Muscle of leg (tissue), 11 donors: ENCODE results near the gene CDH20. TPM values are rescaled to one million over a fixed set of nuclear protein-coding genes. Genes with fewer than 3 reads are reported as not detected.

Experiments used
- DNase-seq: peaks from one replicate; pipeline ENCODE4 v3.0.0; 2013
- H3K27ac ChIP-seq: one replicate; pipeline ENCODE4 v1.5.1; 2013; ENCODE audit warnings: mild to moderate bottlenecking, low read length, control low read depth
- H3K27me3 ChIP-seq: one replicate; pipeline ENCODE4 v1.6.1; 2013; ENCODE audit warnings: low read length; ENCODE audit not compliant: control insufficient read depth, insufficient read depth
- H3K36me3 ChIP-seq: one replicate; pipeline ENCODE4 v1.6.1; 2013; ENCODE audit warnings: low read length; ENCODE audit not compliant: control insufficient read depth, insufficient read depth
- H3K4me1 ChIP-seq: one replicate; pipeline ENCODE4 v1.6.1; 2013; ENCODE audit warnings: low read length; ENCODE audit not compliant: control insufficient read depth, insufficient read depth
- H3K4me3 ChIP-seq: one replicate; pipeline ENCODE4 v1.5.1; 2013; ENCODE audit warnings: low read length, control low read depth
- H3K9me3 ChIP-seq: replicated peaks from 2 replicates; pipeline ENCODE4 v1.6.1; 2013; ENCODE audit warnings: low read depth, low read length; ENCODE audit not compliant: control insufficient read depth
- WGBS: methylation state at CpG from one replicate; pipeline ENCODE4 v1.1.5; 2013; ENCODE audit warnings: missing lambda C conversion rate; ENCODE audit not compliant: insufficient coverage; 5-methylcytosine and 5-hydroxymethylcytosine counted together
- polyA plus RNA-seq, 8 donors: library from polyadenylated mRNA; unstranded; fragments of 120-200 nt; gene quantifications; one replicate each; pipeline versions ENCODE4 v1.2.1 to v1.2.3, GENCODE V29; 2013; ENCODE audit warnings: inconsistent platforms in 1 of 8, low replicate concordance in 1 of 8; ENCODE audit not compliant: insufficient read length in 8 of 8, insufficient read depth in 1 of 8
- total RNA-seq: library from RNA; stranded (reverse); fragments of 120-200 nt; gene quantifications from one replicate; pipeline ENCODE4 v1.2.4, GENCODE V29; 2013

Gene CDH20
- total and polyA plus RNA-seq, 9 donors: 0.44 to 1.7 (median 1.1) TPM

GRCh38 chr18:61414086-61414485 is 80.9 kb downstream of the CDH20 start:
- no peak for DNase-seq
- Histone ChIP-seq H3K4me1 (no peaks in the 10 kb centered on the region), H3K36me3 (no peaks in the 10 kb centered on the region), H3K9me3 (no peaks in the 10 kb centered on the region), H3K4me3 (no peak overlapping the region), H3K27ac (no peak overlapping the region), H3K27me3 (no peaks in the 10 kb centered on the region)
- WGBS: no CpG with 5 or more reads among the region's 4 CpGs

GRCh38 chr18:61419763-61420162 is 86.5 kb downstream of the CDH20 start:
- no CpG with 5 or more reads among the region's 1 CpG for WGBS
- Histone ChIP-seq H3K36me3 (no peaks in the 10 kb centered on the region), H3K9me3 (no peaks in the 10 kb centered on the region), H3K4me3 (no peak overlapping the region), H3K27ac (no peak overlapping the region), H3K4me1 (no peaks in the 10 kb centered on the region), H3K27me3 (no peaks in the 10 kb centered on the region)
- no peak for DNase-seq

- no peak for DNase-seq
- Histone ChIP-seq H3K36me3 (no peaks in the 10 kb centered on the region), H3K27ac (no peak overlapping the region), H3K4me3 (no peak overlapping the region), H3K9me3 (no peaks in the 10 kb centered on the region), H3K27me3 (no peaks in the 10 kb centered on the region), H3K4me1 (no peaks in the 10 kb centered on the region)
- 100% methylated on average over 2 of the region's 7 CpGs for WGBS
Observed at GRCh38 chr18:61420218-61420885, 87.1 kb downstream of the CDH20 start.

GRCh38 chr18:61426492-61427053 is 93.3 kb downstream of the CDH20 start:
- 57% methylated on average over 6 of the region's 6 CpGs for WGBS
- DNase-seq: peak; percentile 25

GRCh38 chr18:61428266-61428665 is 95.0 kb downstream of the CDH20 start:
- Histone ChIP-seq H3K36me3 (no peaks in the 10 kb centered on the region), H3K27me3 (no peaks in the 10 kb centered on the region), H3K9me3 (no peaks in the 10 kb centered on the region), H3K4me3 (no peak overlapping the region), H3K27ac (no peak overlapping the region), H3K4me1 (no peaks in the 10 kb centered on the region)
- no peak for DNase-seq
- WGBS: 50% methylated on average over 1 of the region's 4 CpGs

More at GRCh38 chr18:61426492-61427053, 93.3 kb downstream of the CDH20 start:
- no peak overlapping the region for H3K4me3 ChIP-seq
- no peaks in the 10 kb centered on the region for H3K36me3 ChIP-seq
- no peaks in the 10 kb centered on the region for H3K9me3 ChIP-seq
- H3K27ac ChIP-seq: no peak overlapping the region
- no peaks in the 10 kb centered on the region for H3K4me1 ChIP-seq
- H3K27me3 ChIP-seq: no peaks in the 10 kb centered on the region

- no peaks in the 10 kb centered on the region for H3K27me3 ChIP-seq
- no peak overlapping the region for H3K27ac ChIP-seq
- no peaks in the 10 kb centered on the region for H3K4me1 ChIP-seq
- peaks cover 2% of the 10 kb centered on the region for H3K9me3 ChIP-seq
- WGBS: no CpG with 5 or more reads among the region's 1 CpG
- no peaks in the 10 kb centered on the region for H3K36me3 ChIP-seq
- no peak overlapping the region for H3K4me3 ChIP-seq
- DNase-seq: no peak
Observed at GRCh38 chr18:61432590-61432989, 99.4 kb downstream of the CDH20 start.

- no peaks in the 10 kb centered on the region for H3K4me1 ChIP-seq
- no peak for DNase-seq
- WGBS: 67% methylated on average over 1 of the region's 3 CpGs
Observed at GRCh38 chr18:61435064-61435652, 101.9 kb downstream of the CDH20 start.

GRCh38 chr18:61443081-61443725 is 110.0 kb downstream of the CDH20 start:
- no peaks in the 10 kb centered on the region for H3K27me3 ChIP-seq
- WGBS: 70% methylated on average over 5 of the region's 5 CpGs
- no peaks in the 10 kb centered on the region for H3K4me1 ChIP-seq
- H3K9me3 ChIP-seq: no peaks in the 10 kb centered on the region
- DNase-seq: no peak
- no peaks in the 10 kb centered on the region for H3K36me3 ChIP-seq
- H3K4me3 ChIP-seq: no peak overlapping the region
- no peak overlapping the region for H3K27ac ChIP-seq

More at GRCh38 chr18:61435064-61435652, 101.9 kb downstream of the CDH20 start:
- H3K27ac ChIP-seq: no peak overlapping the region
- no peaks in the 10 kb centered on the region for H3K36me3 ChIP-seq
- no peak overlapping the region for H3K4me3 ChIP-seq
- H3K27me3 ChIP-seq: no peaks in the 10 kb centered on the region
- H3K9me3 ChIP-seq: peaks cover 2% of the 10 kb centered on the region

- Histone ChIP-seq H3K27me3 (no peaks in the 10 kb centered on the region), H3K4me3 (no peak overlapping the region), H3K27ac (no peak overlapping the region), H3K4me1 (no peaks in the 10 kb centered on the region), H3K9me3 (no peaks in the 10 kb centered on the region), H3K36me3 (no peaks in the 10 kb centered on the region)
- no peak for DNase-seq
- WGBS: no CpG with 5 or more reads among the region's 2 CpGs
Observed at GRCh38 chr18:61448316-61448715, 115.1 kb downstream of the CDH20 start.

- WGBS: no CpG with 5 or more reads among the region's 4 CpGs
- no peaks in the 10 kb centered on the region for H3K27me3 ChIP-seq
- peaks cover 2% of the 10 kb centered on the region for H3K4me1 ChIP-seq
- H3K4me3 ChIP-seq: no peak overlapping the region
- no peaks in the 10 kb centered on the region for H3K36me3 ChIP-seq
- DNase-seq: peak; percentile 94
- H3K9me3 ChIP-seq: no peaks in the 10 kb centered on the region
- H3K27ac ChIP-seq: peak overlapping the region; percentile 60
Observed at GRCh38 chr18:61459896-61460648, 126.8 kb downstream of the CDH20 start.
